HG02642 (cell line): ENCODE measurements around the gene PLA2R1.
A peak's percentile ranks its signal among the peaks of the same experiment; 100 is the strongest.
"Not testable (repeated sequence)": the region's sequence is repeated elsewhere in the genome, so short reads cannot be mapped to it uniquely, and the experiment has no call there.

Experiments
- ATAC-seq: cut with Tn5 transposase; IDR thresholded peaks from one replicate; pipeline ENCODE4 v1.9.1; 2021; ENCODE audit warnings: mild to moderate bottlenecking; ENCODE audit not compliant: unreplicated experiment, poor library complexity

Gene PLA2R1

DNA sequence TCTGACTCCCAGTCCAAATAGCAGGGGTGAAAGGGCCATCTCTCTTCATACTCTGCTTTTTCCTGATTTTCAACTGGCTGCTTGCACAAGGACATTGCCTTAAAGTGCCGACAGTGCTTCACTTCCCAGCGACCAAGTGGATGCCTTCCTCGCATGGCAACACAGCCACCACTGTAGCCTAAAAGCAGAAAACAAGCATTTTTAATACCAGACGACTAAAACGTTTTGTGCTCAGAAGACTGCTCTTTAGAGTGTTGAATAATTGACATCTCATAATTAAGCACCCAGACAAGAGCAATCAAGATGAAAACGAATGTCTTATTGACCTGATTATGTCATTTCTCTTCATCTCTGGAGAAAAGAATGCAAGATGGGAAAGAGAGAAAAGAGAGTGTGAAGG, 75.2 kb downstream of the PLA2R1 start:
- ATAC-seq, result no peak

DNA sequence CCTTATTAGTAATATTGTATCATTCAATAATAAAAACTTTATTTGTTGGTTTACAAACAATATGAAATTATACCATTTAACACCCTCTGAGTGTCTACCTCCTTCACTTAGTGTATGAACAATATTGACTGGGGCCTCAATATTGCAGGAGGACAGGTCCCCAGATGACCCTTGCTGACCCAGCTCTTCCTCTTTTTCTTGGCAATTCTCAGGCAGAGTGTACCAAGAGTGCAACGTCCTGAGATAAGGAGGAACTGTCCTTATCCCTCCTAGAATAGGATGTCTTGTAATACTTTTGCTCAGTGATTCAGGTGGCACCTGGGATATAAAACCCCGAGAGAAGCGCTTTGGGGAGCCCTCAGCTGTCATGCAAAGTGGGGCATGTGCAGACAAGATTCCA, 76.8 kb downstream of the PLA2R1 start:
- ATAC-seq, result no peak

GRCh38 chr2:159984034-159984433, 78.4 kb downstream of the PLA2R1 start:
- ATAC-seq, result no peak

GRCh38 chr2:159982842-159983785, 79.3 kb downstream of the PLA2R1 start:
- ATAC-seq, result no peak

- no peak for ATAC-seq
Observed at GRCh38 chr2:159982270-159982669, 80.1 kb downstream of the PLA2R1 start.

GRCh38 chr2:159976527-159977160, 85.8 kb downstream of the PLA2R1 start:
- no peak for ATAC-seq

DNA sequence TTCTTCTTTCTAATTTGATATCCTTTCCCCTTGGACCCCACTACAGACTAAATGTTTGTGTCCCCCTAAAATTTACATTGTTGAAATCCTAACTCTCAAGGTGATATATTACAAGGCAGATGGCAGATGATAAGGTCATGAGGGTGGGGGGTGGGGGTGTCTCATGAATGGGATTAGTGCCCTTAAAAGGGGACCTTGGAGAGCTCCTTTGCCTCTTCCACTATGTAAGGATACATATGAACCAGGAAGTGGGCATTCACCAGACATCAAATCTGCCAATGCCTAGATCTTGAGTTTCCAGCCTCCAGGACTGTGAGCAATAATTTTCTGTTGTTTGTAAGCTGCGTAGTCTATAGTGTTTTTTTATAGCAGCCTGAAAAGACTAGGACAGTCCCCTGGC, 89.1 kb downstream of the PLA2R1 start:
- no peak for ATAC-seq

- ATAC-seq, result no peak
Observed at GRCh38 chr2:159971365-159972152, 90.9 kb downstream of the PLA2R1 start.

DNA sequence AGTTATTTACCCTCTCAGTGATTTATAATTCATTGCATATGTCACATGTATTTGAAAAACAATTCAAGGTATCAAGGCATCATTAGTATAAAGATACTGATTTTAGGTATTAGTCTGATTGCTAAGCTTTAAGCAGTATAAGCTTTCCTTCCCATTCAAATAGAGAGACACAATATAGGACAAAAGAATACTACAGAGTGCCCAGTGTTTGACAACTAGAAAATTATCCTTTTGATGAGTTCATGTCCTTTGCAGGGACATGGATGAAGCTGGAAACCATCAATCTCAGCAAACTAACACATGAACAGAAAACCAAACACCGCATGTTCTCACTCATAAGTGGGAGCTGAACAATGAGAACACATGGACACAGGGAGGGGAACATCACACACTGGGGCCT, 91.9 kb downstream of the PLA2R1 start:
- ATAC-seq, result not testable (repeated sequence)

DNA sequence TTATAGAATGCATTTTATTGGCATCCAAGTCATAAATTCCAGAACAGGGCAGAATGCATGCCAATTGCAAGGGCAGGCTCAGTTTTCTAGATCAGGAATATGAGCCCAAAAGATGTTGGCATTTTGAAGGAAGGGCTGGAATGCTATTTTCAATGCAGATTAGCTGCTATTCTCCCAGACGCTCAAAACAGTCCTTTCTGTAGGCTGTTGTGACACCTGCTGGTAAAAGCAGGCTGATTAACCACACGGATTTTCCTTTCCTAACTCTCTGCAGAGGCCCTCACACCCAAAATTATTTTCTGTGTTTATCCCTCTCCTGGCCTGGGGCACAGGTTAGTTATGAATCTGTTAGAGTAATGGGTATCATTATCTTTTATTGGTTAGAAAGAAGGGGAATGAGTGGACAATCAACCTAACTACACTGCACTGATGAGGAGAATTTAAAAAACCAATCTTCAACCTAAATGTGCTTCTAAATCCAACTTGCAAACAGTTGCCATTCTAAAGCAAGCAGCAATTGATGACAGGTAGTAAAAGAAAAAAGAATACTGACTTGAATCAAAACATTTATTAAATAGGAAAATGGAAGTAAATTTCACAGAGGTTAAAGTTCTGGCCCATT, 94.0 kb downstream of the PLA2R1 start:
- peak; percentile 33 for ATAC-seq

- peak; percentile 87 for ATAC-seq
Observed at GRCh38 chr2:159963700-159964099, 98.7 kb downstream of the PLA2R1 start.

- not testable (repeated sequence) for ATAC-seq
Observed at GRCh38 chr2:159962513-159962912, 99.9 kb downstream of the PLA2R1 start.

DNA sequence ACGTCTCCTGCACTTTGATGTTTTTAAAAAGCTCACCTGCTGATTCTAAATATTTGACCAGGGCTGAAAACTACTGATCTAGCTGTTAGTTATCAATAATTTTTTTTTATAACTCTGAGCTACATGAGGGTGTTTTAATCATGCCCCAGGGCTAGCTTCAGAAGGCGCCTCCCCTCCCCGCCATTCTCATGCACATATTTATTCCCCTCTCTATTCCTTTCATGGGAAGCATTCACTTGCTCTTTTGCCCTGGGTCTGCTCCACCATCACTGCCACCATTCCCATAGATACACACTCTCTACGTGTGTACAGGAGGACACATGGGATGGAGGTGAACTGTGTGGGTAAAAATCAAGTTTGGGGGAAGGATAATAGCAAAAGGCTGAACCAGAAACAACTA, 101.0 kb downstream of the PLA2R1 start:
- ATAC-seq, result no peak

DNA sequence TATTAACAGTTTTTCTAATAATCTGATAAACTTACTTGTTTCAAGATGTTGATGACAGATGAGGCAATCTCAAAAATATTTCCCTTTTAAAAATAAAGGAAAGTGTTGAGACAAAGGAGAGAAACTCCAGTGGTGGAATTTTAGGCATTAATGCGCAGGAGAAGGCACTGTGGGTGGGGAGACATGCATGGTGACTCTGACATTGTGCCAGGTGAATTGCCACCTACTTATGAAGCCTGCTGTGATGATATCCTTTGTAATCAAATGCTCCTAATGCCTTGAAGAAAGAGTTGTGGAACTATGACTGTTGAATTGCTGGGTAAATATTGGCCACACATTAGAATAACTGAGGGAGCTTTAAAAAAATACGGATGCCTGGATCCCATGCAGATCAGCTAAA, 101.4 kb downstream of the PLA2R1 start:
- no peak for ATAC-seq

GRCh38 chr2:159960414-159960813, 102.0 kb downstream of the PLA2R1 start:
- ATAC-seq, result peak; percentile 39

GRCh38 chr2:159959136-159959535, 103.3 kb downstream of the PLA2R1 start:
- no peak for ATAC-seq

GRCh38 chr2:159953136-159953823, 109.1 kb downstream of the PLA2R1 start:
- no peak for ATAC-seq

- ATAC-seq, result no peak
Observed at GRCh38 chr2:159946326-159946999, 116.0 kb downstream of the PLA2R1 start.

GRCh38 chr2:159944874-159945273, 117.5 kb downstream of the PLA2R1 start:
- no peak for ATAC-seq
